ENCODE data around the gene CAND2.

CAND2 gene

GRCh38 chr3:12803371-12803770 lies 6.9 kb downstream of the CAND2 start:
- TF ChIP-seq CTCF (IDR thresholded peaks at IDR 0.05; ENCODE audit: low read length), result no peak
- no peak for TF ChIP-seq EZH2 (IDR thresholded peaks at IDR 0.05; ENCODE audit: borderline replicate concordance, low read length)
- Histone ChIP-seq H4K20me1 (ENCODE audit: insufficient read depth, low read length) (no peaks in the 10 kb centered on the region), H3K4me3 (ENCODE audit: low read depth, low read length, poor library complexity, severe bottlenecking) (no peak overlapping the region), H3K4me2 (ENCODE audit: low read length) (no peak overlapping the region), H3K9me2 (ENCODE audit: low read depth, low read length) (no peaks in the 10 kb centered on the region), H3K9me3 (ENCODE audit: low read length) (no peaks in the 10 kb centered on the region), H3K27me3 (ENCODE audit: insufficient read depth, low read length) (no peaks in the 10 kb centered on the region), H3K27ac (ENCODE audit: low read depth, low read length, poor library complexity, severe bottlenecking) (no peak overlapping the region), H2AFZ (ENCODE audit: low read length) (no peak overlapping the region), H3K79me2 (ENCODE audit: insufficient read depth, low read length) (no peaks in the 10 kb centered on the region), H3F3A (ENCODE audit: insufficient read depth, low read length) (no peaks in the 10 kb centered on the region), H3K9ac (ENCODE audit: low read length) (no peak overlapping the region), H3K4me1 (ENCODE audit: insufficient read depth, low read length, severe bottlenecking) (no peaks in the 10 kb centered on the region), H3K36me3 (ENCODE audit: insufficient read depth, low read length) (no peaks in the 10 kb centered on the region)

GRCh38 chr3:12807066-12807465 lies 10.6 kb downstream of the CAND2 start:
- no peak overlapping the region for H3K4me2 ChIP-seq (ENCODE audit: low read length)
- H4K20me1 ChIP-seq (ENCODE audit: insufficient read depth, low read length), result no peaks in the 10 kb centered on the region
- no peaks in the 10 kb centered on the region for H3K27me3 ChIP-seq (ENCODE audit: insufficient read depth, low read length)
- H3K9me3 ChIP-seq (ENCODE audit: low read length), result no peaks in the 10 kb centered on the region
- H3K9ac ChIP-seq (ENCODE audit: low read length), result no peak overlapping the region
- no peaks in the 10 kb centered on the region for H3K79me2 ChIP-seq (ENCODE audit: insufficient read depth, low read length)
- H3K4me3 ChIP-seq (ENCODE audit: low read depth, low read length, poor library complexity, severe bottlenecking), result no peak overlapping the region
- no peaks in the 10 kb centered on the region for H3F3A ChIP-seq (ENCODE audit: insufficient read depth, low read length)
- H2AFZ ChIP-seq (ENCODE audit: low read length), result no peak overlapping the region
- no peak for TF ChIP-seq CTCF (IDR thresholded peaks at IDR 0.05; ENCODE audit: low read length)
- no peak for TF ChIP-seq EZH2 (IDR thresholded peaks at IDR 0.05; ENCODE audit: borderline replicate concordance, low read length)
- no peaks in the 10 kb centered on the region for H3K36me3 ChIP-seq (ENCODE audit: insufficient read depth, low read length)
- H3K27ac ChIP-seq (ENCODE audit: low read depth, low read length, poor library complexity, severe bottlenecking), result no peak overlapping the region
- no peaks in the 10 kb centered on the region for H3K9me2 ChIP-seq (ENCODE audit: low read depth, low read length)
- H3K4me1 ChIP-seq (ENCODE audit: insufficient read depth, low read length, severe bottlenecking), result peaks cover 11% of the 10 kb centered on the region

- Histone ChIP-seq H3K27ac (ENCODE audit: low read depth, low read length, poor library complexity, severe bottlenecking) (no peak overlapping the region), H3K4me2 (ENCODE audit: low read length) (no peak overlapping the region), H3K79me2 (ENCODE audit: insufficient read depth, low read length) (no peaks in the 10 kb centered on the region), H3K9ac (ENCODE audit: low read length) (no peak overlapping the region), H3F3A (ENCODE audit: insufficient read depth, low read length) (no peaks in the 10 kb centered on the region), H3K4me3 (ENCODE audit: low read depth, low read length, poor library complexity, severe bottlenecking) (no peak overlapping the region), H3K4me1 (ENCODE audit: insufficient read depth, low read length, severe bottlenecking) (peaks cover 11% of the 10 kb centered on the region), H3K9me3 (ENCODE audit: low read length) (no peaks in the 10 kb centered on the region), H3K36me3 (ENCODE audit: insufficient read depth, low read length) (no peaks in the 10 kb centered on the region), H3K27me3 (ENCODE audit: insufficient read depth, low read length) (no peaks in the 10 kb centered on the region), H3K9me2 (ENCODE audit: low read depth, low read length) (no peaks in the 10 kb centered on the region), H2AFZ (ENCODE audit: low read length) (no peak overlapping the region), H4K20me1 (ENCODE audit: insufficient read depth, low read length) (no peaks in the 10 kb centered on the region)
- no peak for TF ChIP-seq EZH2 (IDR thresholded peaks at IDR 0.05; ENCODE audit: borderline replicate concordance, low read length)
- TF ChIP-seq CTCF (IDR thresholded peaks at IDR 0.05; ENCODE audit: low read length), result no peak
Observed at GRCh38 chr3:12807601-12808359, 11.3 kb downstream of the CAND2 start.

Data from OCI-LY1 (cell line).